Measurements from ENCODE around the gene SCGB1C1. TPM values are rescaled to one million over a fixed set of nuclear protein-coding genes. Genes with fewer than 3 reads are reported as not detected.

SCGB1C1 gene
- total RNA-seq, 2 experiments from 2014 or later, result not detected

DNA sequence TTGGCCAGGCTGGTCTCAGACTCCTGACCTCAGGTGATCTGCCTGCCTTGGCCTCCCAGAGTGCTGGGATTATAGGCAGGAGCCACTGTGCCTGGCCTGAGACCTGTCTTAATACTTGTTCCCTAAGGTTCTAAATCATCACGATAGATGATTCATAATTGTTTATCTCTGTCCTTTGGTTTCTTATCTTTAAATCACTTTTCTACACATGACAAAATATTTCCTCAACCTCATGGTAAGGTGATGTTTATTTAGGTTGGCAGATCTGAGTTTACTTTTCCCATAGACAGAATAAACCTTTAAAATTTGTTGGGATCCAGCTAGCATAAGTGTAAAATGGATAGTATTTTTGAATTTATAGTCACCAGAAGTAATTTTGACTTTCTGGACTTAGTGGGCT is 47.4 kb downstream of the SCGB1C1 start:
- ChIA-PET POLR2A (interaction anchor here (1.1 to 6.1 kb wide), 5 partner anchors 10 to 48 kb away, joined by 3 to 43 read pairs (median 4); partner anchors contain the start of genes BET1L, PGGHG and RIC8A), CTCF (interaction anchor here (6.3 kb wide), 1 partner anchor 10 kb away, joined by 68 read pairs; no protein-coding TSS in a partner anchor)
- Mint-ChIP-seq H3K4me3 (no peak overlapping the region), H3K9me3 (no peaks in the 10 kb centered on the region), H3K27me3 (no peaks in the 10 kb centered on the region), H3K27ac (peak overlapping the region; percentile 51), H3K4me1 (ENCODE audit: low read depth) (peaks cover 53% of the 10 kb centered on the region), H3K36me3 (ENCODE audit: low read depth) (peaks cover 54% of the 10 kb centered on the region)
- ATAC-seq (no peak), DNase-seq (no peak)
- TF ChIP-seq, protein P1, sequence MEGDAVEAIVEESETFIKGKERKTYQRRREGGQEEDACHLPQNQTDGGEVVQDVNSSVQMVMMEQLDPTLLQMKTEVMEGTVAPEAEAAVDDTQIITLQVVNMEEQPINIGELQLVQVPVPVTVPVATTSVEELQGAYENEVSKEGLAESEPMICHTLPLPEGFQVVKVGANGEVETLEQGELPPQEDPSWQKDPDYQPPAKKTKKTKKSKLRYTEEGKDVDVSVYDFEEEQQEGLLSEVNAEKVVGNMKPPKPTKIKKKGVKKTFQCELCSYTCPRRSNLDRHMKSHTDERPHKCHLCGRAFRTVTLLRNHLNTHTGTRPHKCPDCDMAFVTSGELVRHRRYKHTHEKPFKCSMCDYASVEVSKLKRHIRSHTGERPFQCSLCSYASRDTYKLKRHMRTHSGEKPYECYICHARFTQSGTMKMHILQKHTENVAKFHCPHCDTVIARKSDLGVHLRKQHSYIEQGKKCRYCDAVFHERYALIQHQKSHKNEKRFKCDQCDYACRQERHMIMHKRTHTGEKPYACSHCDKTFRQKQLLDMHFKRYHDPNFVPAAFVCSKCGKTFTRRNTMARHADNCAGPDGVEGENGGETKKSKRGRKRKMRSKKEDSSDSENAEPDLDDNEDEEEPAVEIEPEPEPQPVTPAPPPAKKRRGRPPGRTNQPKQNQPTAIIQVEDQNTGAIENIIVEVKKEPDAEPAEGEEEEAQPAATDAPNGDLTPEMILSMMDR (IDR thresholded peaks at IDR 0.05), result no peak
- intact Hi-C loops (cut with micrococcal nuclease), result no loop called here

DNA sequence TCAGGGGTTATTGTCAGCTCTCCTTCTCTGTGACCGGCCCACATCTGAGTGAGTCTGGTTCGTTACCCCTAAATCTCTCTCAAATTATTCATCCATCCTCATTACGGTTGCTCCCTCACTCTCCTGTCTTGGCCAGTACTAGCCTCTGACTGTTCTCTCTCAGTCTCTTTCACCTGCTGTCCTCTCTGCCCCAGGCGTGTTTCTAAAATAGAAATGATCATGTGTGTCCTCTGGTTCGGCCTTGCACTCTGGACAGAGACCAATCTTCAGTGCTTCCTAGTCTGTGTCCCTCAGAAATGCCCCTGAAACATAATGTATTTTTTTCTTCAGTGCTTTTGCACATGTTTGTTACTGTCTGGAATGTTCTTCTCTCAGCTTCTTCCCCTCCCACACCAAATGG is 48.8 kb downstream of the SCGB1C1 start:
- H3K27me3 Mint-ChIP-seq, result no peaks in the 10 kb centered on the region
- H3K27ac Mint-ChIP-seq, result peak overlapping the region; percentile 57
- peaks cover 66% of the 10 kb centered on the region for H3K36me3 Mint-ChIP-seq (ENCODE audit: low read depth)
- DNase-seq (no peak), ATAC-seq (no peak)
- ChIA-PET CTCF (interaction anchor here (1.1 to 1.9 kb wide), 2 partner anchors 9 to 10 kb away, joined by 3 to 13 read pairs; no protein-coding TSS in a partner anchor), POLR2A (interaction anchor here (1.0 to 2.9 kb wide), 3 partner anchors 9 to 171 kb away, joined by 3 to 13 read pairs (median 4); no protein-coding TSS in a partner anchor)
- TF ChIP-seq, protein P1 (IDR thresholded peaks at IDR 0.05), result no peak
- H3K9me3 Mint-ChIP-seq, result no peaks in the 10 kb centered on the region
- intact Hi-C loops (cut with micrococcal nuclease), result no loop called here
- H3K4me3 Mint-ChIP-seq, result no peak overlapping the region
- H3K4me1 Mint-ChIP-seq (ENCODE audit: low read depth), result peaks cover 51% of the 10 kb centered on the region

Other genes with a start within 250 kb of the SCGB1C1 start
- gene BET1L, start 14.3 kb downstream of the SCGB1C1 start, total RNA-seq, result 10 to 100 TPM; 58.4 to 68.9 TPM
- gene RIC8A, start 14.6 kb downstream of the SCGB1C1 start, total RNA-seq, result 100 to 1,000 TPM in 1 of 2 experiments, 10 to 100 TPM in 1; 96.5 to 108 TPM
- gene SIRT3, start 43.3 kb downstream of the SCGB1C1 start, total RNA-seq, result 10 to 100 TPM; 27.7 to 32.1 TPM
- 100 to 1,000 TPM; 220 to 228 TPM for gene PSMD13, start 43.9 kb downstream of the SCGB1C1 start, total RNA-seq
- 1 to 10 TPM; 3.3 to 3.4 TPM for gene NLRP6, start 85.3 kb downstream of the SCGB1C1 start, total RNA-seq
- gene PGGHG, start 96.0 kb downstream of the SCGB1C1 start, total RNA-seq, result 100 to 1,000 TPM; 298 to 308 TPM
- gene IFITM5, start 106.4 kb downstream of the SCGB1C1 start, total RNA-seq, result not detected
- gene IFITM2, start 114.7 kb downstream of the SCGB1C1 start, total RNA-seq, result 100 to 1,000 TPM; 540 to 549 TPM
- 100 to 1,000 TPM; 296 to 304 TPM for gene IFITM1, start 121.0 kb downstream of the SCGB1C1 start, total RNA-seq
- 10 to 100 TPM; 52.8 to 58.0 TPM for gene IFITM3, start 127.8 kb downstream of the SCGB1C1 start, total RNA-seq
- gene B4GALNT4, start 176.4 kb downstream of the SCGB1C1 start, total RNA-seq, result 1 to 10 TPM; 1.5 to 3.4 TPM
- gene PKP3, start 201.1 kb downstream of the SCGB1C1 start, total RNA-seq, result under 1 TPM in 1 of 2 experiments, not detected in 1; 0.18 TPM
- gene SIGIRR, start 221.9 kb downstream of the SCGB1C1 start, total RNA-seq, result 10 to 100 TPM; 33.9 to 35.0 TPM
- 10 to 100 TPM; 28.2 to 29.0 TPM for gene ANO9, start 248.9 kb downstream of the SCGB1C1 start, total RNA-seq